ENCODE results near the gene KCNS3. TPM values are rescaled to one million over a fixed set of nuclear protein-coding genes. Genes with fewer than 3 reads are reported as not detected.

KCNS3 gene
- total RNA-seq, 1 donor from 2014 or later, result 26.9 TPM

DNA sequence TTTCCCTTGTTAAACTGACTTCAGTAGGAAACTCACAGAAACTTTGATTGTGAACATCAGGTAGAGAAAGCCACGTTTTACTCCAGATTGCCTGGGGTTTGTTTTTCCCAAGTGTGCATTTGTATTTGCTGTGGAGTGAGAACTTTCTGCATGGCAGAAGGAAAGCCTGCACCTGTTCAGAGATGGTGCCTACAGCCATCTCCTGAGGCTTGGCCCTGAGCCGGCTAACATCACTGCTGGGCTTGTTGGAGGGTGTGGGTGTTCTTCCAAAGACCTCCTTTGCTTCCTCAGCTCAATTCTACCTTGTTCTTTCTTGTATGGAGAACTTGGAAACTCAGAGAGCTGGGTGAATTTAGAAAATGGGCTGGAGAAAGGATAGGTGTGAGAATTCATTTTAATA lies 16.1 kb downstream of the KCNS3 start:
- TF ChIP-seq, protein P1, sequence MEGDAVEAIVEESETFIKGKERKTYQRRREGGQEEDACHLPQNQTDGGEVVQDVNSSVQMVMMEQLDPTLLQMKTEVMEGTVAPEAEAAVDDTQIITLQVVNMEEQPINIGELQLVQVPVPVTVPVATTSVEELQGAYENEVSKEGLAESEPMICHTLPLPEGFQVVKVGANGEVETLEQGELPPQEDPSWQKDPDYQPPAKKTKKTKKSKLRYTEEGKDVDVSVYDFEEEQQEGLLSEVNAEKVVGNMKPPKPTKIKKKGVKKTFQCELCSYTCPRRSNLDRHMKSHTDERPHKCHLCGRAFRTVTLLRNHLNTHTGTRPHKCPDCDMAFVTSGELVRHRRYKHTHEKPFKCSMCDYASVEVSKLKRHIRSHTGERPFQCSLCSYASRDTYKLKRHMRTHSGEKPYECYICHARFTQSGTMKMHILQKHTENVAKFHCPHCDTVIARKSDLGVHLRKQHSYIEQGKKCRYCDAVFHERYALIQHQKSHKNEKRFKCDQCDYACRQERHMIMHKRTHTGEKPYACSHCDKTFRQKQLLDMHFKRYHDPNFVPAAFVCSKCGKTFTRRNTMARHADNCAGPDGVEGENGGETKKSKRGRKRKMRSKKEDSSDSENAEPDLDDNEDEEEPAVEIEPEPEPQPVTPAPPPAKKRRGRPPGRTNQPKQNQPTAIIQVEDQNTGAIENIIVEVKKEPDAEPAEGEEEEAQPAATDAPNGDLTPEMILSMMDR (conservative IDR thresholded peaks at IDR 0.05; ENCODE audit: low read depth, low read length), result no peak
- DNase-seq (ENCODE audit: low read depth), result no peak

GRCh38 chr2:17899871-17900270 lies 21.4 kb downstream of the KCNS3 start:
- H3K4me3 ChIP-seq (ENCODE audit: low read depth, low read length), result no peak overlapping the region
- DNase-seq (ENCODE audit: low read depth), result no peak
- TF ChIP-seq, protein P1 (conservative IDR thresholded peaks at IDR 0.05; ENCODE audit: low read depth, low read length), result no peak

More for the DNA sequence above, 16.1 kb downstream of the KCNS3 start:
- no peak overlapping the region for H3K4me3 ChIP-seq (ENCODE audit: low read depth, low read length)

DNA sequence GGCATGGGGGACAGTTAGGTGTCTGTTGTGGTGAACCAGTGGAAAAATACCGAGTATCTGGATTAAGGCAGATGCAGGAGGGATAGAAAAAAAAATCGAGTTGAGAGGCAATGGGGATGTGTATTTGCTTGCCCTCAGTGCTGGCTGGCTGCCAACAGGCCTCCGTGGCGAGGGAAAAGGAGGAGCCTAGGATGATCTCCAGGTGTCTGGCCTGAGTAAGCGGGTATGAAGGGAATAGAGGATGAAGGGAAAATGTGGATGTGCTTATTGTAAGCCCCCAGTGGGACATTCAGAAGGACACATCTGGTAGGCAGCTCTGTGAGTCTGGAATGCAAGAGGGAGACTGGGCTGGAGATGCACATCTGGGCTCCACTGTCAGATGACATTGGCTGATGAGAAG lies 22.8 kb downstream of the KCNS3 start:
- H3K4me3 ChIP-seq (ENCODE audit: low read depth, low read length), result no peak overlapping the region
- no peak for DNase-seq (ENCODE audit: low read depth)
- TF ChIP-seq, protein P1 (conservative IDR thresholded peaks at IDR 0.05; ENCODE audit: low read depth, low read length), result no peak

- TF ChIP-seq, protein P1 (conservative IDR thresholded peaks at IDR 0.05; ENCODE audit: low read depth, low read length), result no peak
- H3K4me3 ChIP-seq (ENCODE audit: low read depth, low read length), result no peak overlapping the region
- DNase-seq (ENCODE audit: low read depth), result no peak
Measured at GRCh38 chr2:17910980-17911379, 32.5 kb downstream of the KCNS3 start.

DNA sequence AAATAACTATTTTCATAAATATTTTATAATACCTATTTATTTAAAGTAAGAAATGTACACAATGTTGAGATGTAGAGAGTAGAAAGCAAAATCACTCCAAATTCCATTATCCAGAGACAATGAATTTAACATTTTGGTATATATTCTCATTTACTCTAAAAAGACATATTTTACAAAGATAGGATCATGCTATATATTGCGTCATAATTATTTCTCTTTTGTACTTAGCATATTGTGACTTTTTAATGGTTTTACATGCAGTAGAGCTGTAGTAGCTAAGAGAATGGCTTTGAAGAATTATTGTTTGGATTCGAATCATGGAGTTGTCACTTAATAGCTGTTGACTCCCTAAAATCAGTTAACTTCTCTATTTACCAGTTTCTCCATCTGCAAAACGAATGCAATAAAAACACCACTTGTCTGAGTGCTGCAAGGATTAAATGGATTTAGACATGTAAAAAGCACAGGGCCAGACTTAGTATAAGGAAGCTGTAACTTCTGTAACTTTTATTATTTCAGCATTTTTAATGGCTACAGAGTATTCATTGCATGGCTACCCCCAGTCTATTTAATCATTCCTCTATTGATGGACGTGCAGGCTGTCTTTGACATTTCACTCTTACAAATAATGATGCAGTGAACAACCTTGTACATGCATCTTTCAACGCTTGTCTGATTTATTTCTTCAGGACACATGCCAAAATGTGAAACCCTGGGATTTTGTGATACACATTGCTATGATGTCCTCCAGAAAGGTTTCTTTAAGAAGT lies 33.2 kb downstream of the KCNS3 start:
- no peak overlapping the region for H3K4me3 ChIP-seq (ENCODE audit: low read depth, low read length)
- TF ChIP-seq, protein P1 (conservative IDR thresholded peaks at IDR 0.05; ENCODE audit: low read depth, low read length), result no peak
- no peak for DNase-seq (ENCODE audit: low read depth)

DNA sequence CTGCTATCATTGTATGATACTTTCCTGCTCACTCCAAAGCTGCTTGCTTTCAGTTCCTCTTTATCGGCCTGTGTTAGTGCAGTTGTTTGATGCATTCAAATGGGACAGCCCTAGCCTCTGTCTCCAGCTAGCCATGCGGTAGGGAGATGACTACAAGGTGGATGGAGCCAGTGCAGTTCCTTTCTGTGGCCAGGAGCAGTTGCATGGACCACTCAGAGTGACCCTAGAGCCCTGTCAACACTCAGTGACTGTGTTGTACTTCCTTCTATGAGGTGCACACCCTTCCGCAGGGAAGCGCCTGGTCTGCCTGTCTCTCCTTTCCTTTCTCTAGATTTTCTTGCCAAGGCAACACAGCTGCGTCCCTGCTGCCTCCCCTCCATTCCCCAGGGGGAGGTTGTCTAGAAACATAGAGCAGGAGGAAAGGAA lies 33.8 kb downstream of the KCNS3 start:
- TF ChIP-seq, protein P1 (conservative IDR thresholded peaks at IDR 0.05; ENCODE audit: low read depth, low read length), result no peak
- H3K4me3 ChIP-seq (ENCODE audit: low read depth, low read length), result no peak overlapping the region
- no peak for DNase-seq (ENCODE audit: low read depth)

DNA sequence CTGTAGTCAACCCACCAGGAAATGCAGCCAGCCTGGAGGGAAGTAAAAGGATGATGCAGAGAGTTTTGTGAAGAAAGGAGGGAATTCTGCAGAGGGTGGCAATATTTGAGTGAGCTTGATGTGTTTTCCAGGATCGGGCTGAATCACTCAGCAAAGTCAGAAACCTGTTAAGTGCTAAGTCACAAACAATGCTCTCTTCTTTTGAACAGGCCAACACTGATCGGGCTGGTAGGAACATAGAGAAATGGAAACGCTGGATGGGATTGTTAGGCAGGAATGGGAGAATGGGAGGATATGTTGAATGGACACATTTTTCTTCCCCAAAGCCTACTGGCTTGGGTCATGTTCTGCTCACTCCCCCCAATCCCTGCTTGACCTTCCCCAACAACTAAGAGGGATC lies 36.6 kb downstream of the KCNS3 start:
- TF ChIP-seq, protein P1 (conservative IDR thresholded peaks at IDR 0.05; ENCODE audit: low read depth, low read length), result no peak
- no peak for DNase-seq (ENCODE audit: low read depth)

More for the DNA sequence above, 36.6 kb downstream of the KCNS3 start:
- no peak overlapping the region for H3K4me3 ChIP-seq (ENCODE audit: low read depth, low read length)
